Loucy (cell line): ENCODE measurements around the gene MOB3B.

Experiments used
- H2AFZ ChIP-seq: fragments of 200-600 bp; sonication (generic); 2 replicates; pipeline ENCODE4 v1.6.0; 2016; ENCODE audit warnings: antibody characterized with exemption, mild to moderate bottlenecking, low read length, moderate library complexity
- H3F3A ChIP-seq: fragments of 200-600 bp; 2 replicates; pipeline ENCODE4 v1.6.0; 2016; ENCODE audit warnings: antibody characterized with exemption, low read depth, mild to moderate bottlenecking
- H3K27me3 ChIP-seq: fragments of 200-600 bp; sonication (generic); 2 replicates; pipeline ENCODE4 v1.6.1; 2014; ENCODE audit warnings: low read length, mild to moderate bottlenecking; ENCODE audit not compliant: insufficient read depth, poor library complexity, severe bottlenecking
- H3K36me3 ChIP-seq: fragments of 200-600 bp; sonication (generic); 2 replicates; pipeline ENCODE4 v1.6.1; 2016; ENCODE audit warnings: low read length; ENCODE audit not compliant: insufficient read depth
- H3K4me1 ChIP-seq: fragments of 200-600 bp; sonication (generic); 2 replicates; pipeline ENCODE4 v1.5.1; 2014; ENCODE audit warnings: low read length, mild to moderate bottlenecking; ENCODE audit not compliant: insufficient read depth, poor library complexity, severe bottlenecking
- H3K4me2 ChIP-seq: fragments of 200-600 bp; sonication (generic); 2 replicates; pipeline ENCODE4 v1.6.0; 2014; ENCODE audit warnings: antibody characterized with exemption, low read length, low read depth, mild to moderate bottlenecking; ENCODE audit not compliant: poor library complexity, severe bottlenecking
- H3K4me3 ChIP-seq: fragments of 200-600 bp; sonication (generic); 2 replicates; pipeline ENCODE4 v1.5.1; 2014; ENCODE audit warnings: low read length, mild to moderate bottlenecking, mixed read lengths; ENCODE audit not compliant: poor library complexity, severe bottlenecking
- H3K79me2 ChIP-seq: fragments of 200-600 bp; sonication (generic); 2 replicates; pipeline ENCODE4 v1.6.1; 2014; ENCODE audit warnings: low read length; ENCODE audit not compliant: insufficient read depth
- H3K9ac ChIP-seq: fragments of 200-600 bp; sonication (generic); 2 replicates; pipeline ENCODE4 v1.6.0; 2014; ENCODE audit warnings: mild to moderate bottlenecking, low read depth, low read length, moderate library complexity; ENCODE audit not compliant: poor library complexity, severe bottlenecking
- H3K9me2 ChIP-seq: fragments of 200-600 bp; sonication (generic); replicated peaks from 2 replicates; pipeline ENCODE4 v1.6.1; 2016; ENCODE audit warnings: low read depth, low read length, mixed read lengths
- H3K9me3 ChIP-seq: fragments of 200-600 bp; sonication (generic); 2 replicates; pipeline ENCODE4 v1.6.1; 2014; ENCODE audit warnings: mild to moderate bottlenecking, antibody characterized with exemption, low read length, low read depth; ENCODE audit not compliant: insufficient read depth
- H4K20me1 ChIP-seq: fragments of 200-600 bp; sonication (generic); 2 replicates; pipeline ENCODE4 v1.6.0; 2014; ENCODE audit warnings: antibody characterized with exemption, low read length, mild to moderate bottlenecking; ENCODE audit not compliant: insufficient read depth, poor library complexity, severe bottlenecking
- CTCF ChIP-seq: fragments of 200-600 bp; sonication (generic); conservative IDR thresholded peaks from 2 replicates; pipeline ENCODE4 v1.5.1; 2014; ENCODE audit warnings: mild to moderate bottlenecking, antibody characterized with exemption, low read length
- EZH2phosphoT487 ChIP-seq: fragments of 200-600 bp; IDR thresholded peaks from 2 replicates; pipeline ENCODE4 v1.6.1; 2018; ENCODE audit warnings: antibody characterized with exemption, mild to moderate bottlenecking, moderate library complexity, borderline replicate concordance

The MOB3B gene

GRCh38 chr9:27445057-27445595, 84.5 kb downstream of the MOB3B start:
- Histone ChIP-seq H3K79me2 (no peaks in the 10 kb centered on the region), H3K4me1 (no peaks in the 10 kb centered on the region)
- no peak for TF ChIP-seq EZH2phosphoT487
- no peak for TF ChIP-seq CTCF

GRCh38 chr9:27442464-27442863, 87.2 kb downstream of the MOB3B start:
- H2AFZ ChIP-seq: no peak overlapping the region
- no peaks in the 10 kb centered on the region for H3F3A ChIP-seq
- H3K4me2 ChIP-seq: no peak overlapping the region
- TF ChIP-seq EZH2phosphoT487 (no peak), CTCF (no peak)
- no peaks in the 10 kb centered on the region for H3K9me2 ChIP-seq
- H3K4me1 ChIP-seq: no peaks in the 10 kb centered on the region
- H4K20me1 ChIP-seq: no peaks in the 10 kb centered on the region
- H3K9ac ChIP-seq: no peak overlapping the region
- no peaks in the 10 kb centered on the region for H3K36me3 ChIP-seq
- no peaks in the 10 kb centered on the region for H3K9me3 ChIP-seq
- no peaks in the 10 kb centered on the region for H3K27me3 ChIP-seq
- no peaks in the 10 kb centered on the region for H3K79me2 ChIP-seq
- no peak overlapping the region for H3K4me3 ChIP-seq

More at GRCh38 chr9:27445057-27445595, 84.5 kb downstream of the MOB3B start:
- H3F3A ChIP-seq: no peaks in the 10 kb centered on the region
- no peak overlapping the region for H3K4me3 ChIP-seq
- H3K9me2 ChIP-seq: no peaks in the 10 kb centered on the region
- no peaks in the 10 kb centered on the region for H4K20me1 ChIP-seq
- no peaks in the 10 kb centered on the region for H3K36me3 ChIP-seq
- no peak overlapping the region for H2AFZ ChIP-seq
- H3K4me2 ChIP-seq: no peak overlapping the region
- H3K27me3 ChIP-seq: no peaks in the 10 kb centered on the region
- H3K9ac ChIP-seq: no peak overlapping the region
- H3K9me3 ChIP-seq: no peaks in the 10 kb centered on the region

- H3K79me2 ChIP-seq: no peaks in the 10 kb centered on the region
Measured at GRCh38 chr9:27441741-27442070, 87.9 kb downstream of the MOB3B start.

More at GRCh38 chr9:27441741-27442070, 87.9 kb downstream of the MOB3B start:
- no peak overlapping the region for H3K4me3 ChIP-seq
- no peak overlapping the region for H3K4me2 ChIP-seq
- H2AFZ ChIP-seq: no peak overlapping the region
- H3K9me3 ChIP-seq: no peaks in the 10 kb centered on the region
- no peak overlapping the region for H3K9ac ChIP-seq
- H3K27me3 ChIP-seq: no peaks in the 10 kb centered on the region
- no peaks in the 10 kb centered on the region for H3K9me2 ChIP-seq
- no peaks in the 10 kb centered on the region for H3K4me1 ChIP-seq
- no peaks in the 10 kb centered on the region for H4K20me1 ChIP-seq
- no peaks in the 10 kb centered on the region for H3F3A ChIP-seq
- H3K36me3 ChIP-seq: no peaks in the 10 kb centered on the region
- TF ChIP-seq EZH2phosphoT487 (no peak), CTCF (no peak)
